ENCODE measurements around the gene BAAT.

GRCh38 chr9:101352892-101353463 lies 31.8 kb downstream of the BAAT start:
- TF ChIP-seq CTCF (IDR thresholded peaks at IDR 0.05) (no peak), POLR2A (IDR thresholded peaks at IDR 0.05) (no peak)
